Caco-2 (cell line): ENCODE measurements around the gene CAMKMT. TPM values are rescaled to one million over a fixed set of nuclear protein-coding genes. Genes with fewer than 3 reads are reported as not detected.

Source experiments
- BruUV-seq: library from RNA; stranded (reverse); fragments of 400-500 nt; replicated peaks from 2 replicates; lab custom pipeline; 2021; lab: Mats Ljungman, UMichigan
- CTCF ChIA-PET: fragments of 300-600 bp; sonication (Branson Sonifier 250); formaldehyde crosslinking; loops from one replicate; lab custom pipeline; 2022; ENCODE audit warnings: antibody characterized with exemption; lab: Charles Lee
- POLR2A ChIA-PET: fragments of 300-600 bp; sonication (Branson Sonifier 250); formaldehyde crosslinking; loops from one replicate; lab custom pipeline; 2022; ENCODE audit warnings: antibody characterized with exemption; lab: Charles Lee
- DNase-seq, 2 experiments: peaks; one replicate each; pipeline versions ENCODE4 v3.0.0 to v3.0.0-alpha.2; 2020 to 2022
- H3K27me3 ChIP-seq: replicated peaks from 2 replicates; pipeline ENCODE4 v1.6.0; 2011; ENCODE audit warnings: low read length; ENCODE audit not compliant: control insufficient read depth, insufficient read depth
- H3K36me3 ChIP-seq: 2 replicates; pipeline ENCODE4 v1.5.1; 2011; ENCODE audit warnings: low read length; ENCODE audit not compliant: control insufficient read depth, insufficient read depth
- H3K4me1 ChIP-seq: fragments of 250-450 bp; sonication (Bioruptor Pico); 2 replicates; pipeline ENCODE4 v1.5.1; 2020; ENCODE audit warnings: mild to moderate bottlenecking
- H3K4me3 ChIP-seq: 2 replicates; pipeline ENCODE4 v1.5.1; 2011; ENCODE audit warnings: low read depth, mild to moderate bottlenecking, control low read depth, low read length
- H3K9me3 ChIP-seq: fragments of 250-450 bp; sonication (Bioruptor Pico); 2 replicates; pipeline ENCODE4 v1.5.1; 2020; ENCODE audit warnings: mild to moderate bottlenecking, moderate library complexity
- H3K27ac Mint-ChIP-seq: one replicate; pipeline ENCODE4 v1.8.0; 2022; ENCODE audit warnings: mixed read lengths; ENCODE audit not compliant: unreplicated experiment
- H3K27me3 Mint-ChIP-seq: one replicate; pipeline ENCODE4 v1.8.0; 2022; ENCODE audit warnings: mixed read lengths; ENCODE audit not compliant: insufficient read depth, unreplicated experiment
- H3K36me3 Mint-ChIP-seq: one replicate; pipeline ENCODE4 v1.8.0; 2022; ENCODE audit warnings: mild to moderate bottlenecking, mixed read lengths; ENCODE audit not compliant: insufficient read depth, unreplicated experiment
- H3K4me1 Mint-ChIP-seq: one replicate; pipeline ENCODE4 v1.8.0; 2022; ENCODE audit warnings: low read depth, mixed read lengths; ENCODE audit not compliant: unreplicated experiment
- H3K4me3 Mint-ChIP-seq: one replicate; pipeline ENCODE4 v1.8.0; 2022; ENCODE audit warnings: mild to moderate bottlenecking, moderate library complexity, mixed read lengths; ENCODE audit not compliant: unreplicated experiment
- H3K9me3 Mint-ChIP-seq: one replicate; pipeline ENCODE4 v1.8.0; 2022; ENCODE audit warnings: mixed read lengths; ENCODE audit not compliant: unreplicated experiment
- intact Hi-C: fragments of 100-400 bp; cut with micrococcal nuclease; formaldehyde crosslinking; loops from one replicate; pipeline ENCODE4 v1.10.0; 2022; ENCODE audit not compliant: unreplicated experiment
- total RNA-seq: library from RNA; stranded (reverse); gene quantifications from 2 replicates; pipeline ENCODE4 v1.2.3, GENCODE V29; 2022
- TF ChIP-seq, protein P1 (sequence below), 2 experiments: fragments of 200-600 bp in 1 of 2; IDR thresholded peaks; 1 replicate in 1 of 2; 2 replicates in 1 of 2; pipeline versions ENCODE4 v1.5.1 to v1.8.0; 2011 to 2022; ENCODE audit warnings: antibody characterized with exemption in 1 of 2, control low read depth in 1 of 2, inconsistent platforms in 1 of 2, low read depth in 1 of 2, low read length in 1 of 2, mild to moderate bottlenecking in 1 of 2, moderate library complexity in 1 of 2; ENCODE audit not compliant: insufficient read depth in 1 of 2, severe bottlenecking in 1 of 2, unreplicated experiment in 1 of 2

Gene CAMKMT
- total RNA-seq, 1 experiment from 2014 or later: 25.2 TPM

DNA sequence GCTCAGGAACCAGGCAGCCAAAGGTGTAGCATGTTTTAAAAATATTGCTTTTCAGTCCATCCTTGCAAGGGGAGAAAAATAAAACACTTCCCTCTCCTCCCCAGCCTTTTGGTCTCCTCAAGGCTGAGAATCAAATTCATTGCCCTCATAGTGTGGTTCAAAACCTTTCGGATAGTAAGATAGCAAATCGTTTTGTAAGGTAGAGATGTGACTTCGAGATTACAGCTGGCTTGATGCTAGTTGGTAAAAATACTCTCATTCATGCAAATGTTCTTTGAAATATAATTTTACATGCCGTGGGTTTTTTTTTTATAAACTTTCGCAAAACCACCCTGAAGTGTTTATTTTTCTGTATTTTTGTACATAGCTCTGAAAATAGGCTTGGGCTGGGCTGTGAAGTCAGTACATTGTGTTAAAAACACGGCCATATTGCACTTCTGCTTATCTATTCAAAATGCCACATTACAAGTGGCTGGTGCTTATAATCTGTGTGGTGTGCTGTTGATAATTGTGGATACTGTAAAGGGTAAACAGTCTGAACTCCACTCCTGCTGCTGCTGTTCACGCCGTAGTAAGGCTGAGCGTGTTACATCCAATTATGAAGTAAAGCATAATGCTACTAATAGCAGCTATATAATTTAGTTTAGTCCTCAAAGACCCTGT, 407.7 kb downstream of the CAMKMT start:
- H3K4me1 Mint-ChIP-seq: peaks cover 16% of the 10 kb centered on the region
- BruUV-seq: no TSS peak
- peaks cover 8% of the 10 kb centered on the region for H3K4me1 ChIP-seq
- no peaks in the 10 kb centered on the region; the same call in 1 of the 2 replicates for H3K36me3 ChIP-seq
- ChIA-PET CTCF (interaction anchor here (1.0 to 1.4 kb wide), 3 partner anchors 111 to 290 kb away, joined by 4 to 15 read pairs (median 4); no protein-coding TSS in a partner anchor), POLR2A (no interaction called here)
- no peak overlapping the region for H3K4me3 ChIP-seq
- H3K27me3 Mint-ChIP-seq: no peaks in the 10 kb centered on the region
- no peaks in the 10 kb centered on the region for H3K27me3 ChIP-seq
- H3K4me3 Mint-ChIP-seq: no peak overlapping the region
- TF ChIP-seq, protein P1, sequence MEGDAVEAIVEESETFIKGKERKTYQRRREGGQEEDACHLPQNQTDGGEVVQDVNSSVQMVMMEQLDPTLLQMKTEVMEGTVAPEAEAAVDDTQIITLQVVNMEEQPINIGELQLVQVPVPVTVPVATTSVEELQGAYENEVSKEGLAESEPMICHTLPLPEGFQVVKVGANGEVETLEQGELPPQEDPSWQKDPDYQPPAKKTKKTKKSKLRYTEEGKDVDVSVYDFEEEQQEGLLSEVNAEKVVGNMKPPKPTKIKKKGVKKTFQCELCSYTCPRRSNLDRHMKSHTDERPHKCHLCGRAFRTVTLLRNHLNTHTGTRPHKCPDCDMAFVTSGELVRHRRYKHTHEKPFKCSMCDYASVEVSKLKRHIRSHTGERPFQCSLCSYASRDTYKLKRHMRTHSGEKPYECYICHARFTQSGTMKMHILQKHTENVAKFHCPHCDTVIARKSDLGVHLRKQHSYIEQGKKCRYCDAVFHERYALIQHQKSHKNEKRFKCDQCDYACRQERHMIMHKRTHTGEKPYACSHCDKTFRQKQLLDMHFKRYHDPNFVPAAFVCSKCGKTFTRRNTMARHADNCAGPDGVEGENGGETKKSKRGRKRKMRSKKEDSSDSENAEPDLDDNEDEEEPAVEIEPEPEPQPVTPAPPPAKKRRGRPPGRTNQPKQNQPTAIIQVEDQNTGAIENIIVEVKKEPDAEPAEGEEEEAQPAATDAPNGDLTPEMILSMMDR (IDR thresholded peaks at IDR 0.05; ENCODE audit: insufficient read depth in 1 of 2, low read depth in 1 of 2, low read length in 1 of 2, severe bottlenecking in 1 of 2, unreplicated experiment in 1 of 2): no peak
- no peaks in the 10 kb centered on the region for H3K36me3 Mint-ChIP-seq
- no peaks in the 10 kb centered on the region for H3K9me3 ChIP-seq
- H3K27ac Mint-ChIP-seq: no peak overlapping the region
- H3K9me3 Mint-ChIP-seq: no peaks in the 10 kb centered on the region
- no peak for DNase-seq
- intact Hi-C loops: loop anchor here (5.0 kb wide), 1 partner anchor 188 kb away; no protein-coding TSS in a partner anchor

DNA sequence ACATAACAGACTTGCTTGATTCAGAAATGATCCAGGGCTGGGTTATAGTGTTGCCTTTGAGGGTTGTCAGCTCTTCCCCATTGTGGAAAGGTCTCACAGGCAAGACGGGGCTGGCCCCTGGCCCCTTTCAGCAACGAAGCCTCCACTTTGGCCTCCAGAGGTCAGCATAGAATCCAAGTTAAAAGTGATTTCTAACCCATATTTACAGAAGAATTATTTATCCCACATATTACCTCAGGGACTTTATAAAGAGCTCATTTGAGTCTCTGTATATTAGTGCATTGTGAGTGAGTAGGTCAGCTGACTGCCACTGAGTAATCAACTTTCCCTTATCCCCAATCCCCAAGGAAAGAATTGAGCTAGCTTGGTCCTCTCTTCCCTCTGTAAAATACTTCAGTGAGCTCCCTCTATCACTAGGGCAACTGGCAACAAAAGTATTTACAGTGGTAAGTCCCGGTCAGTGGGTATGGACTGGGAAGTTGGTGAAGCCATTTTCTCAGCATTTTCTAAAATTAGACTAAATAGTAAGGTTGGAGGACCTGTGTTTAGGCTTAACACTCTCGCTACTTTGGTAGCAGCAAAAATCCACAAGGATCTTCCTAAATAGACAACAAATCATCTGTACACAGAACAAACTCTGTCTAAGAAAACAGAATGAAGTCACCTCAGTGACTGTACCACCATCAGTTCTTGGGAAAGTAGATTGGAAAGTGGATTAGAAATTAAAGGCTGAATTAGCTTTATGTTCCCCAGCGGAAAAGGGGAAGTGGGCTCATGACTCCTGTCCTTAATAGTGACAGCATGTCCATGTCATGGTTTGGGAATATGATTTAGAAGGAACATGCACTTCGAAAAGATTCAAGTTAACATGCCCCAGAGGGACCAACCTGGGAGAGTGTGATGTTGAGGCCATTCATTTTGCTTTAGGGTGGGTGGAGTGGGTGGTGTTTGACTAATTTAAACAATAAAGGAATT, 408.8 kb downstream of the CAMKMT start:
- H3K36me3 Mint-ChIP-seq: no peaks in the 10 kb centered on the region
- Histone ChIP-seq H3K27me3 (no peaks in the 10 kb centered on the region), H3K4me3 (no peak overlapping the region), H3K4me1 (peaks cover 8% of the 10 kb centered on the region), H3K36me3 (no peaks in the 10 kb centered on the region; the same call in 1 of the 2 replicates), H3K9me3 (no peaks in the 10 kb centered on the region)
- BruUV-seq: no TSS peak
- ChIA-PET CTCF (interaction anchor here (1.0 to 1.4 kb wide), 3 partner anchors 110 to 291 kb away, joined by 4 to 15 read pairs (median 4); no protein-coding TSS in a partner anchor), POLR2A (interaction anchor here (0.6 kb wide), 1 partner anchor 164 kb away, joined by 3 read pairs; no protein-coding TSS in a partner anchor)
- H3K9me3 Mint-ChIP-seq: no peaks in the 10 kb centered on the region
- no peaks in the 10 kb centered on the region for H3K27me3 Mint-ChIP-seq
- no peak overlapping the region for H3K27ac Mint-ChIP-seq
- intact Hi-C loops: loop anchor here (5.0 kb wide), 1 partner anchor 187 kb away; no protein-coding TSS in a partner anchor
- DNase-seq: no peak
- TF ChIP-seq, protein P1 (IDR thresholded peaks at IDR 0.05; ENCODE audit: insufficient read depth in 1 of 2, low read depth in 1 of 2, low read length in 1 of 2, severe bottlenecking in 1 of 2, unreplicated experiment in 1 of 2): peak; percentile 18 to 28
- H3K4me1 Mint-ChIP-seq: peaks cover 16% of the 10 kb centered on the region
- no peak overlapping the region for H3K4me3 Mint-ChIP-seq

DNA sequence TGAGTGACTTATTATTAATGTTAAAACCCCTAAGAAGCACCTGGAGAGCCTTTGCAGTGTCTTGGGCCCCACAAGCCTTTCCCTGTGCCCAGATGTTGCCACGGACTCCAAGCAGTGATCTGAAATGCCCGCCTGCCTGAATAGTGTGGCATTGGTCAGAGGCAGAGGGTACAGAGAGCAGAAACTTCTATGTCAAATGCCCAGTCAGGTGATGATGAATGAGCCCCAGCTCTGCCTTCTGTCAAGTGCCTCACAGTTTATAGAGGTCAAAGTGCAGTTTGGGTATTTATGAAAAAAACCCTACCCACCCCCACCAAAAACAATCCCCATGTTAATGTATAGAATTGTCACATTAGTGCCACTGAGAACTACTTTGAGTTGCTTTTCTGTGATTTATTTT, 409.8 kb downstream of the CAMKMT start:
- peaks cover 8% of the 10 kb centered on the region for H3K4me1 ChIP-seq
- no peaks in the 10 kb centered on the region for H3K27me3 ChIP-seq
- peaks cover 16% of the 10 kb centered on the region for H3K4me1 Mint-ChIP-seq
- H3K36me3 Mint-ChIP-seq: no peaks in the 10 kb centered on the region
- no peak overlapping the region for H3K27ac Mint-ChIP-seq
- no peak overlapping the region for H3K4me3 ChIP-seq
- H3K4me3 Mint-ChIP-seq: no peak overlapping the region
- no peaks in the 10 kb centered on the region for H3K27me3 Mint-ChIP-seq
- H3K36me3 ChIP-seq: no peaks in the 10 kb centered on the region; the same call in 1 of the 2 replicates
- no peaks in the 10 kb centered on the region for H3K9me3 Mint-ChIP-seq
- TF ChIP-seq, protein P1 (IDR thresholded peaks at IDR 0.05; ENCODE audit: insufficient read depth in 1 of 2, low read depth in 1 of 2, low read length in 1 of 2, severe bottlenecking in 1 of 2, unreplicated experiment in 1 of 2): no peak
- BruUV-seq: no TSS peak
- ChIA-PET CTCF (no interaction called here), POLR2A (no interaction called here)
- H3K9me3 ChIP-seq: no peaks in the 10 kb centered on the region
- DNase-seq: no peak
- intact Hi-C loops: loop anchor here (5.0 kb wide), 1 partner anchor 186 kb away; no protein-coding TSS in a partner anchor
